Measurements from ENCODE around the gene PPP1R14B. TPM values are rescaled to one million over a fixed set of nuclear protein-coding genes. Genes with fewer than 3 reads are reported as not detected.

PPP1R14B gene
- total and polyA plus RNA-seq, 2 donors (not counting 3 experiments of a cell fraction or from before 2014, with no cell fraction given) = 308 to 431 TPM

- intact Hi-C loops (cut with micrococcal nuclease) (no loop called here), dilution Hi-C loops (cut with MboI; ENCODE audit: extremely low pct_ligation_motif_present, low sequenced_read_pairs) (no loop called here)
- TF ChIP-seq GATA2 (IDR thresholded peaks at IDR 0.05; ENCODE audit: insufficient read depth, insufficient read length, low read depth, low read length) (no peak), CTCF (IDR thresholded peaks at IDR 0.05; ENCODE audit: extremely low read depth in 1 of 2, insufficient read depth in 1 of 2, low read depth in 1 of 2, low read length in 2 of 2) (no peak), JUN (IDR thresholded peaks at IDR 0.05; ENCODE audit: borderline replicate concordance, insufficient read depth, insufficient read length, low read depth) (no peak), MAX (IDR thresholded peaks at IDR 0.05; ENCODE audit: insufficient read depth, insufficient read length) (no peak), POLR2A (IDR thresholded peaks at IDR 0.05; ENCODE audit: low read depth, low read length) (no peak), FOS (IDR thresholded peaks at IDR 0.05; ENCODE audit: borderline replicate concordance, insufficient read depth, low read length) (no peak), POLR2AphosphoS5 (IDR thresholded peaks at IDR 0.05; ENCODE audit: insufficient read depth, low read depth, low read length) (no peak), MYC (IDR thresholded peaks at IDR 0.05; ENCODE audit: low read depth, low read length) (no peak), EZH2 (IDR thresholded peaks at IDR 0.05; ENCODE audit: borderline replicate concordance, low read depth, low read length, severe bottlenecking) (no peak)
Measured at GRCh38 chr11:64220271-64220670, 26.5 kb downstream of the PPP1R14B start.

More at GRCh38 chr11:64220271-64220670, 26.5 kb downstream of the PPP1R14B start:
- DNase-seq (ENCODE audit: low read depth, low spot score) = no peak
- Histone ChIP-seq H3K9ac (replicated peaks; ENCODE audit: extremely low read depth, insufficient read depth, low read length) (no peak overlapping the region), H3K27ac (ENCODE audit: insufficient read depth, low read depth, low read length) (no peak overlapping the region), H3K9me1 (replicated peaks; ENCODE audit: control insufficient read depth, extremely low read depth, insufficient read depth, low read length) (no peaks in the 10 kb centered on the region), H3K79me2 (ENCODE audit: control insufficient read depth, insufficient read depth, low read length) (no peaks in the 10 kb centered on the region), H3K4me3 (replicated peaks in 1 of 3; ENCODE audit: insufficient read depth in 1 of 3, low read depth in 1 of 3, low read length in 3 of 3) (no peak overlapping the region), H2AFZ (ENCODE audit: low read depth, low read length) (no peak overlapping the region), H3K4me2 (ENCODE audit: insufficient read depth, low read length) (no peak overlapping the region), H3K9me3 (replicated peaks; ENCODE audit: control insufficient read depth, insufficient read depth, low read length) (no peaks in the 10 kb centered on the region), H3K36me3 (ENCODE audit: control insufficient read depth in 2 of 2, extremely low read depth in 1 of 2, insufficient read depth in 2 of 2, low read length in 2 of 2) (peaks cover 0 to 6% of the 10 kb centered on the region in 2 experiments), H4K20me1 (replicated peaks; ENCODE audit: control insufficient read depth, extremely low read depth, insufficient read depth, low read length) (no peaks in the 10 kb centered on the region), H3K27me3 (ENCODE audit: control insufficient read depth in 2 of 2, insufficient read depth in 2 of 2, low read length in 2 of 2) (no peaks in the 10 kb centered on the region), H3K4me1 (ENCODE audit: control insufficient read depth, extremely low read depth, insufficient read depth, low read length) (peaks cover under 1% of the 10 kb centered on the region)
- POLR2A ChIA-PET = no interaction called here
- no TSS peak for BruUV-seq (replicated peaks)
- CTCF ChIA-PET = interaction anchor here (1.4 kb wide), 1 partner anchor 35 kb away, joined by 3 read pairs; the partner anchor contains the start of gene STIP1
- no peak for FAIRE-seq
